ENCODE data around the gene CNDP2.

GRCh38 chr18:74489676-74490075 is 6.5 kb upstream of the CNDP2 start:
- TF ChIP-seq CTCF (IDR thresholded peaks at IDR 0.05) (no peak), HDAC2 (IDR thresholded peaks at IDR 0.05) (no peak), USF2 (IDR thresholded peaks at IDR 0.05) (no peak), KDM1A (IDR thresholded peaks at IDR 0.05; ENCODE audit: low read depth) (no peak), NPAS2 (CRISPR knock-in tag; IDR thresholded peaks at IDR 0.05; ENCODE audit: borderline replicate concordance) (no peak)

Measured in A549 (cell line).